GM19452 (cell line): ENCODE results near the gene PHAF1.

ENCODE experiments used
- ATAC-seq: cut with Tn5 transposase; IDR thresholded peaks from one replicate; pipeline ENCODE4 v1.9.1; 2021; ENCODE audit not compliant: unreplicated experiment

The PHAF1 gene

GRCh38 chr16:67162506-67163163 is 52.9 kb downstream of the PHAF1 start:
- no peak for ATAC-seq

- ATAC-seq: no peak
Observed at GRCh38 chr16:67163164-67163998, 53.6 kb downstream of the PHAF1 start.

- ATAC-seq: no peak
Observed at GRCh38 chr16:67163999-67164558, 54.3 kb downstream of the PHAF1 start.

GRCh38 chr16:67164599-67165061 is 54.9 kb downstream of the PHAF1 start, which contains the start of gene HSF4:
Gene HSF4, plus strand, starts transcription at chr16:67164745. Its CDS starts 67 bp downstream, at chr16:67164812.
- no peak for ATAC-seq

- ATAC-seq: no peak
Observed at GRCh38 chr16:67165121-67166078, 55.7 kb downstream of the PHAF1 start.

GRCh38 chr16:67166110-67166547 is 56.4 kb downstream of the PHAF1 start:
- no peak for ATAC-seq

- ATAC-seq: no peak
Observed at GRCh38 chr16:67166598-67167168, 56.9 kb downstream of the PHAF1 start.

- no peak for ATAC-seq
Observed at GRCh38 chr16:67167588-67167987, 57.8 kb downstream of the PHAF1 start.

- ATAC-seq: no peak
Observed at GRCh38 chr16:67169011-67169451, 59.3 kb downstream of the PHAF1 start.

GRCh38 chr16:67169642-67170167 is 60.0 kb downstream of the PHAF1 start:
- no peak for ATAC-seq

- peak; percentile 34 for ATAC-seq
Observed at GRCh38 chr16:67170168-67170948, 60.6 kb downstream of the PHAF1 start, which contains the start of gene NOL3. Gene NOL3, plus strand, starts transcription at chr16:67170538.

- ATAC-seq: peak; percentile 8
Observed at GRCh38 chr16:67170949-67171649, 61.4 kb downstream of the PHAF1 start.

- no peak for ATAC-seq
Observed at GRCh38 chr16:67173323-67173722, 63.6 kb downstream of the PHAF1 start.

GRCh38 chr16:67173808-67174705 is 64.3 kb downstream of the PHAF1 start:
- ATAC-seq: peak; percentile 40

GRCh38 chr16:67174706-67175231 is 65.0 kb downstream of the PHAF1 start:
- ATAC-seq: no peak

GRCh38 chr16:67176662-67177061 is 66.9 kb downstream of the PHAF1 start:
- no peak for ATAC-seq
